ENCODE data around the gene TARBP1.
"Not testable (repeated sequence)": the region's sequence is repeated elsewhere in the genome, so short reads cannot be mapped to it uniquely, and the experiment has no call there.

The TARBP1 gene

DNA sequence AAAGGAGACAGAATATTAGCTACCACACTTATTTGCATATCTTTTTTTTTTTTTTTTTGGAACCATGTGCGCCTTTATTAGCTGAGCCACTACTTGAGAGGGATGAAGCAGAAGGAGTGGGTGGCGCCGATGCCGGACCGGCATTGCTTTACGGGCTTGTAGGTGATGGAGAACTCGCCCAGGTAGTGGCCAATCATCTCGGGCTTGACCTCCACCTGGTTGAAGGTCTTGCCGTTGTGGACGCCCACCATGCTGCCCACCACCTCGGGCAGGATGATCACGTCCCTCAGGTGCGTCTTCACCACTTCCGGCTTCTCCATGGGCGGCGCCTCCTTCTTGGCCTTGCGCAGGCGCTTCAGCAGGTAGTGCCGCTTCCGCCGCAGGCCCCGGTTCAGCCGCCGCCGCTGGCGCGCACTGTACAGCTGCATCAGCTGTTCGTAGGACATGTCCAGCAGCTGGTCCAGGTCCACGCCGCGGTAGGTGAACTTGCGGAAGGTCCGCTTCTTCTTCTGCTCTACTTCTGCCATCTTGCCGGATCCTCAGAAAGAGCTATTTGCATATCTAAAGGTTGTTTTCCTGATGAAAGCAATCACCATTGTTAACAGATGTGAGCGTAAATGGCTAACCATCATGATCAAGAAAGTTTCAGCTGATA lies 122.2 kb downstream of the TARBP1 start:
- H3K27me3 ChIP-seq (replicated peaks; ENCODE audit: control insufficient read depth, insufficient read depth, low read length); H3K9me3 ChIP-seq (ENCODE audit: control insufficient read depth, low read length); H3K4me1 ChIP-seq (ENCODE audit: control insufficient read depth, insufficient read depth, low read length); H3K36me3 ChIP-seq (ENCODE audit: control insufficient read depth, insufficient read depth, low read length, severe bottlenecking); H3K9ac ChIP-seq (ENCODE audit: low read length); DNase-seq (ENCODE audit: low read depth): not testable (repeated sequence)
- peak overlapping the region; percentile 56 for H3K4me3 ChIP-seq (ENCODE audit: low read length)

DNA sequence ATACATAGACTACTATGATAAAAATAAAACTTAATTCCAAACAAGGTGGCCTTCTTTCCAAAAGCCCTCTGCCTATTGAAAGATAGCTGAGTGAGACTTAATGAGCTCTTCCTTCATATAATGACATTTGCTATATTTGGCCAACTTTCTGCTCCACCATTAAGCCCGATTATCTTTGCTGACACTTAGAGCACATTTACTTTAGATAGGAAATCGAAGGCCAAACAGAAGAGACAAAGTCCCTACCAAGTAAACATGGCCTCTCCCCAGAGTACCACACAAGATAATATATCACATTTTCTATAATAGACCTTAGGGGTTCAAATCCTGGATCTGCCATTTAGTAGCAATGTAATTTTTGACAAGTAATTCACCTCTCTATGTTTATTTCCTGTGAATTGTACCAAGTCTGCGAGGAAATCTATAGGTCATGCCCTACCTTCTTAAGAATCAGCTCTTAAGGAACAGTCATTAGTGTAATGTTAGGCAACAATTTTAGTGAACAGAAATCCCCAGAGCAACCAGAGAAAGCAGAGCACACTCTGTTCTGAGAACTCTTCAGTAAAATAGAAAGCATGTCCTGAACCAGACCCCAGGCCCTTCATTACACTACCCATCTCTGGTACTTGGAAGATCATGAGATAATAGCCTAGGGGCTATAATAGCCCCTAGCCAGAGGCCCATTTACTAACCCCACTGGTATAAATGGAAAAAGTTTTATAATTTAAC lies 123.0 kb downstream of the TARBP1 start:
- no peak for DNase-seq (ENCODE audit: low read depth)
- Histone ChIP-seq H3K27me3 (replicated peaks; ENCODE audit: control insufficient read depth, insufficient read depth, low read length) (peaks cover 8% of the 10 kb centered on the region), H3K36me3 (ENCODE audit: control insufficient read depth, insufficient read depth, low read length, severe bottlenecking) (no peaks in the 10 kb centered on the region), H3K4me1 (ENCODE audit: control insufficient read depth, insufficient read depth, low read length) (no peaks in the 10 kb centered on the region), H3K9ac (ENCODE audit: low read length) (no peak overlapping the region), H3K4me3 (ENCODE audit: low read length) (no peak overlapping the region), H3K9me3 (ENCODE audit: control insufficient read depth, low read length) (no peaks in the 10 kb centered on the region)

DNA sequence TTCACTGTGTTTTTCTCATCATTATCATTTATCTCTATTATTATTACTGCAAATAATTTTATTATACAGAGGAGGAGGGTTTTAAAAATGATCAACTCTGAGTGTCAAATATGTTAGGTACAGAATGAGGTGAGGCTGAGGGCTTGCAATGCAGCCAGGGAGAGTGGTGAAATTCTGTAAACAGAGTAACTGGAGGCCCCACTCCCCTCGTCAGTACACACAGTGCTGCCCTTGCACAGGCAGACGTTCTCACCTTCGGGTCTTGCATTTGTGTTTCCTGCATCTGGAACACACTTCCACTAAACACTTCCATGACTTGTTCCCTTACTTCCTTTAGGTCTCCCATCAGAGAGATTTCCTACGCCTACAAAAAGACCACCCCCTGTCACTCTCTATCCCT lies 130.0 kb downstream of the TARBP1 start:
- H3K36me3 ChIP-seq (ENCODE audit: control insufficient read depth, insufficient read depth, low read length, severe bottlenecking), result no peaks in the 10 kb centered on the region
- no peaks in the 10 kb centered on the region for H3K9me3 ChIP-seq (ENCODE audit: control insufficient read depth, low read length)
- H3K9ac ChIP-seq (ENCODE audit: low read length), result no peak overlapping the region
- H3K4me3 ChIP-seq (ENCODE audit: low read length), result no peak overlapping the region
- peaks cover 12% of the 10 kb centered on the region for H3K27me3 ChIP-seq (replicated peaks; ENCODE audit: control insufficient read depth, insufficient read depth, low read length)
- DNase-seq (ENCODE audit: low read depth), result no peak
- H3K4me1 ChIP-seq (ENCODE audit: control insufficient read depth, insufficient read depth, low read length), result no peaks in the 10 kb centered on the region

DNA sequence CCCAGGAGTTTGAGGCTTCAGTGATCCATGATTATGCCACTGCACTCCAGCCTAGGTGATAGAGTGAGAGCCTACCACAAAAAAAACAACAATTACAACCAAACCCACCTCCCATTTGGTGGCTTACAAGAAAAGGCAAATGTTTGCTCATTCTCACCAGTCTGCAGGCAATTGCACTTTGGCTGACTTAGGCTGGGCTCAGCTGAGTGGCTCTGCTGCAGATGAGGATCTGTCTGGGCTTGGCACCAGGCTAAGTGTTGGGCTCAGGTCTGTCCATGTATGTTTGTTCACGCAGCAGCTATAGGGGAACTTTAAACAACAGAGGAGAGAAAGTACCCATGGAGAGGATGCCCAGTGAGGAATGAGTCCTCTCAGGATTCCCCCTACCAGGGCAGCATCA lies 133.7 kb downstream of the TARBP1 start:
- H3K4me1 ChIP-seq (ENCODE audit: control insufficient read depth, insufficient read depth, low read length), result no peaks in the 10 kb centered on the region
- no peaks in the 10 kb centered on the region for H3K36me3 ChIP-seq (ENCODE audit: control insufficient read depth, insufficient read depth, low read length, severe bottlenecking)
- no peak for DNase-seq (ENCODE audit: low read depth)
- peaks cover 15% of the 10 kb centered on the region for H3K9me3 ChIP-seq (ENCODE audit: control insufficient read depth, low read length)
- peaks cover 8% of the 10 kb centered on the region for H3K27me3 ChIP-seq (replicated peaks; ENCODE audit: control insufficient read depth, insufficient read depth, low read length)
- no peak overlapping the region for H3K4me3 ChIP-seq (ENCODE audit: low read length)
- H3K9ac ChIP-seq (ENCODE audit: low read length), result no peak overlapping the region

DNA sequence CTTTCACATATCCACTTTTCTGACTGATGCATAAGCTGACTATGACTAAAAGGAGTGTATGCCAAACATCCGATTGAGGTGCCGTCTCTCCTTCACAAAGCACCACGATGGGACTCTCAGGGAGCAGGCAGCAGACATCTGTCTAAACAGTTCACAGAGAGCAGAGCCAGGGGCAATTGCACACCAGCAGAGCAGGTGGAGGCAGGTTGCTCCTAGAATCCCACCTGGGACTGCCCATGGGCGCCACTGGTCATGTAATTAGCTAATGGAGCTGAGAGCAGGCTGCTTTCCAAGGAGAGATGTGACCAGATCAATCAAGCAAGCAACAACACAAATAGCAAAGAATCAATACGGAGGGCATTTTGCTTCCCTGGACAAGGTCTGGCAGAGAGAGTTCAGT lies 136.2 kb downstream of the TARBP1 start:
- H3K9ac ChIP-seq (ENCODE audit: low read length), result no peak overlapping the region
- DNase-seq (ENCODE audit: low read depth), result no peak
- H3K9me3 ChIP-seq (ENCODE audit: control insufficient read depth, low read length), result peaks cover 26% of the 10 kb centered on the region
- no peak overlapping the region for H3K4me3 ChIP-seq (ENCODE audit: low read length)
- no peaks in the 10 kb centered on the region for H3K27me3 ChIP-seq (replicated peaks; ENCODE audit: control insufficient read depth, insufficient read depth, low read length)
- H3K4me1 ChIP-seq (ENCODE audit: control insufficient read depth, insufficient read depth, low read length), result no peaks in the 10 kb centered on the region
- no peaks in the 10 kb centered on the region for H3K36me3 ChIP-seq (ENCODE audit: control insufficient read depth, insufficient read depth, low read length, severe bottlenecking)
